GM12878 (cell line): ENCODE results near the gene LIMA1. TPM values are rescaled to one million over a fixed set of nuclear protein-coding genes. Genes with fewer than 3 reads are reported as not detected.

Source experiments
- KLF5 ChIP-seq: fragments of 450-650 bp; IDR thresholded peaks from 2 replicates; pipeline ENCODE4 v1.6.1; 2014; ENCODE audit warnings: mild to moderate bottlenecking; ENCODE audit not compliant: partially characterized antibody
- SKIL ChIP-seq: fragments of 450-650 bp; IDR thresholded peaks from 2 replicates; pipeline ENCODE4 v1.6.1; 2017; ENCODE audit warnings: mild to moderate bottlenecking, low read depth, inconsistent platforms; ENCODE audit not compliant: poor library complexity, severe bottlenecking
- YY1 ChIP-seq: IDR thresholded peaks from 2 replicates; pipeline ENCODE4 v1.6.1; 2011; ENCODE audit warnings: low read depth, mild to moderate bottlenecking, low read length
- ZNF687 ChIP-seq: fragments of 450-650 bp; IDR thresholded peaks from 2 replicates; pipeline ENCODE4 v1.6.1; 2017; ENCODE audit warnings: mild to moderate bottlenecking, moderate library complexity
- microRNA counts: library from miRNA; unstranded; fragments of <30 nt; microRNA quantifications from one replicate; lab custom pipeline; 2016
- microRNA-seq: library from miRNA; unstranded; fragments of <30 nt; microRNA quantifications from one replicate; pipeline ENCODE4, GENCODE V29; 2018
- polyA plus RNA-seq, 11 experiments: library from polyadenylated mRNA; depleted of rRNA in 4 of 11; unstranded in 6 of 11; stranded (reverse) in 5 of 11; fragments of >200 nt; fragmentation: Nextera tagmentation in 4 of 11; fragmentation: Illumina TruSeq in 1 of 11; extraction: Ambion mirVana in 4 of 11; extraction: Trizol in 1 of 11; gene quantifications; 1 replicate in 1 of 11; 2 replicates in 10 of 11; pipeline versions ENCODE4 v1.2.1 to v1.2.3, GENCODE V29; 2011 to 2016; ENCODE audit warnings: inconsistent platforms in 2 of 11, missing spikeins in 2 of 11, low read depth in 1 of 11
- small RNA-seq: library from RNA; depleted of rRNA; stranded (forward); fragments of <200 nt; gene quantifications from one replicate; pipeline ENCODE3, GENCODE V24; 2014
- total RNA-seq, 4 experiments: library from RNA; depleted of rRNA in 3 of 4; stranded (reverse); fragments of >200 nt in 3 of 4; fragmentation: Illumina TruSeq in 1 of 4; extraction: Trizol in 1 of 4; gene quantifications; 2 replicates each; pipeline versions ENCODE4 v1.2.1 to v1.2.3, GENCODE V29; 2013 to 2021

Gene LIMA1
- total and polyA plus RNA-seq, 10 of the 15 experiments (the other 5 are each of a cell fraction or from before 2014, with no cell fraction given): 53.2 to 109 (median 60.8) TPM

GRCh38 chr12:50127546-50127945 lies 155.8 kb downstream of the LIMA1 start (continued):
- no peak for TF ChIP-seq KLF5
- TF ChIP-seq SKIL: no peak
- TF ChIP-seq YY1: no peak
- TF ChIP-seq ZNF687: no peak
- TF ChIP-seq, all 136 proteins: peak for 0

MicroRNAs encoded within 50 kb of the gene (microRNA counts, 767-probe panel; counts per million panel counts)
- 1,346 counts per million, percentile 48 among the panel's probes with 10 or more counts for microRNA hsa-miR-1293 (lab: Ali Mortazavi, UCI)

Small RNAs within 50 kb of the gene (microRNA-seq; reads per million reads assigned to microRNA genes)
- gene MIR1293: 1.7 reads per million

Small RNAs within 50 kb of the gene (small RNA-seq; reads per million reads assigned to genes)
- gene MIR1293 (2.1 reads per million, percentile 62 among the genes with 10 or more reads in this experiment), gene RNU6-1093P (not detected)

Other genes with a start within 250 kb of the LIMA1 start
Only the 7 nearest of the 8 such genes appear.
- gene SMARCD1, start 198.2 kb downstream of the LIMA1 start, total RNA-seq (2014; rRNA removed): 83.2 and 90.4 TPM in 2 replicates
- gene SMARCD1, start 198.2 kb downstream of the LIMA1 start, total RNA-seq (2014; rRNA removed; fragmentation: Illumina TruSeq; extraction: Trizol): 46.6 and 51.7 TPM in 2 replicates
- gene SMARCD1, start 198.2 kb downstream of the LIMA1 start, total RNA-seq (2021): 78.7 and 90.1 TPM in 2 replicates
- 38.7 and 67.2 TPM in 2 replicates for gene SMARCD1, start 198.2 kb downstream of the LIMA1 start, polyA plus RNA-seq (2011; rRNA removed)
- 92.4 and 96.2 TPM in 2 replicates for gene SMARCD1, start 198.2 kb downstream of the LIMA1 start, polyA plus RNA-seq (2014; fragmentation: Illumina TruSeq; extraction: Trizol)
- gene SMARCD1, start 198.2 kb downstream of the LIMA1 start, polyA plus RNA-seq (2014; fragmentation: Nextera tagmentation; extraction: Ambion mirVana): 1 to 10 TPM; 1.4 to 2.9 TPM
- gene SMARCD1, start 198.2 kb downstream of the LIMA1 start, polyA plus RNA-seq (2014; rRNA removed): 66.1 and 97.4 TPM in 2 replicates
- gene SMARCD1, start 198.2 kb downstream of the LIMA1 start, polyA plus RNA-seq (2016; fragmentation: Nextera tagmentation; extraction: Ambion mirVana): 10 to 100 TPM; 12.6 to 13.4 TPM
- gene GPD1, start 179.5 kb downstream of the LIMA1 start, total RNA-seq (2014; rRNA removed): 0.11 and 0.23 TPM in 2 replicates
- gene GPD1, start 179.5 kb downstream of the LIMA1 start, total RNA-seq (2014; rRNA removed; fragmentation: Illumina TruSeq; extraction: Trizol): 0.05 and 0.22 TPM in 2 replicates
- 0.19 and 0.26 TPM in 2 replicates for gene GPD1, start 179.5 kb downstream of the LIMA1 start, total RNA-seq (2021)
- 0.23 and 0.61 TPM in 2 replicates for gene GPD1, start 179.5 kb downstream of the LIMA1 start, polyA plus RNA-seq (2011; rRNA removed)
- gene GPD1, start 179.5 kb downstream of the LIMA1 start, polyA plus RNA-seq (2014; fragmentation: Illumina TruSeq; extraction: Trizol): 0.13 and 0.49 TPM in 2 replicates
- under 1 TPM in 1 of 2 experiments, not detected in 1; 0.04 TPM for gene GPD1, start 179.5 kb downstream of the LIMA1 start, polyA plus RNA-seq (2014; fragmentation: Nextera tagmentation; extraction: Ambion mirVana)
- 0.27 and 0.63 TPM in 2 replicates for gene GPD1, start 179.5 kb downstream of the LIMA1 start, polyA plus RNA-seq (2014; rRNA removed)
- gene GPD1, start 179.5 kb downstream of the LIMA1 start, polyA plus RNA-seq (2016; fragmentation: Nextera tagmentation; extraction: Ambion mirVana): under 1 TPM; 0.30 to 0.48 TPM
- 73.1 and 82.0 TPM in 2 replicates for gene COX14, start 171.3 kb downstream of the LIMA1 start, total RNA-seq (2014; rRNA removed)
- gene COX14, start 171.3 kb downstream of the LIMA1 start, total RNA-seq (2014; rRNA removed; fragmentation: Illumina TruSeq; extraction: Trizol): 44.6 and 45.3 TPM in 2 replicates
- gene COX14, start 171.3 kb downstream of the LIMA1 start, total RNA-seq (2021): 56.1 and 58.0 TPM in 2 replicates
- 97.8 and 140 TPM in 2 replicates for gene COX14, start 171.3 kb downstream of the LIMA1 start, polyA plus RNA-seq (2011; rRNA removed)
- 37.6 and 51.7 TPM in 2 replicates for gene COX14, start 171.3 kb downstream of the LIMA1 start, polyA plus RNA-seq (2014; fragmentation: Illumina TruSeq; extraction: Trizol)
- gene COX14, start 171.3 kb downstream of the LIMA1 start, polyA plus RNA-seq (2014; fragmentation: Nextera tagmentation; extraction: Ambion mirVana): 100 to 1,000 TPM; 323 to 361 TPM
- gene COX14, start 171.3 kb downstream of the LIMA1 start, polyA plus RNA-seq (2014; rRNA removed): 99.8 and 109 TPM in 2 replicates
- 100 to 1,000 TPM; 181 to 187 TPM for gene COX14, start 171.3 kb downstream of the LIMA1 start, polyA plus RNA-seq (2016; fragmentation: Nextera tagmentation; extraction: Ambion mirVana)
- 29.8 and 33.7 TPM in 2 replicates for gene CERS5, start 116.2 kb downstream of the LIMA1 start, total RNA-seq (2014; rRNA removed)
- 20.7 and 25.4 TPM in 2 replicates for gene CERS5, start 116.2 kb downstream of the LIMA1 start, total RNA-seq (2014; rRNA removed; fragmentation: Illumina TruSeq; extraction: Trizol)
- gene CERS5, start 116.2 kb downstream of the LIMA1 start, total RNA-seq (2021): 29.8 and 33.8 TPM in 2 replicates
- 45.7 and 50.1 TPM in 2 replicates for gene CERS5, start 116.2 kb downstream of the LIMA1 start, polyA plus RNA-seq (2011; rRNA removed)
- 26.5 and 36.3 TPM in 2 replicates for gene CERS5, start 116.2 kb downstream of the LIMA1 start, polyA plus RNA-seq (2014; fragmentation: Illumina TruSeq; extraction: Trizol)
- 10 to 100 TPM in 1 of 2 experiments, 1 to 10 TPM in 1; 6.8 to 12.2 TPM for gene CERS5, start 116.2 kb downstream of the LIMA1 start, polyA plus RNA-seq (2014; fragmentation: Nextera tagmentation; extraction: Ambion mirVana)
- gene CERS5, start 116.2 kb downstream of the LIMA1 start, polyA plus RNA-seq (2014; rRNA removed): 29.1 and 35.9 TPM in 2 replicates
- gene CERS5, start 116.2 kb downstream of the LIMA1 start, polyA plus RNA-seq (2016; fragmentation: Nextera tagmentation; extraction: Ambion mirVana): 10 to 100 TPM; 43.8 to 44.4 TPM
- not detected in 2 replicates for gene FAM186A, start 113.1 kb upstream of the LIMA1 start, total RNA-seq (2014; rRNA removed)
- not detected in 2 replicates for gene FAM186A, start 113.1 kb upstream of the LIMA1 start, total RNA-seq (2014; rRNA removed; fragmentation: Illumina TruSeq; extraction: Trizol)
- not detected in 2 replicates for gene FAM186A, start 113.1 kb upstream of the LIMA1 start, total RNA-seq (2021)
- not detected in 2 replicates for gene FAM186A, start 113.1 kb upstream of the LIMA1 start, polyA plus RNA-seq (2011; rRNA removed)
- gene FAM186A, start 113.1 kb upstream of the LIMA1 start, polyA plus RNA-seq (2014; fragmentation: Illumina TruSeq; extraction: Trizol): not detected in 2 replicates
- under 1 TPM; 0.04 to 0.06 TPM for gene FAM186A, start 113.1 kb upstream of the LIMA1 start, polyA plus RNA-seq (2014; fragmentation: Nextera tagmentation; extraction: Ambion mirVana)
- gene FAM186A, start 113.1 kb upstream of the LIMA1 start, polyA plus RNA-seq (2014; rRNA removed): not detected in 2 replicates
- under 1 TPM; 0.11 TPM for gene FAM186A, start 113.1 kb upstream of the LIMA1 start, polyA plus RNA-seq (2016; fragmentation: Nextera tagmentation; extraction: Ambion mirVana)
- gene LARP4, start 117.4 kb upstream of the LIMA1 start, total RNA-seq (2014; rRNA removed): 28.3 and 29.9 TPM in 2 replicates
- gene LARP4, start 117.4 kb upstream of the LIMA1 start, total RNA-seq (2014; rRNA removed; fragmentation: Illumina TruSeq; extraction: Trizol): 40.4 and 41.2 TPM in 2 replicates
- gene LARP4, start 117.4 kb upstream of the LIMA1 start, total RNA-seq (2021): 55.8 and 56.2 TPM in 2 replicates
- gene LARP4, start 117.4 kb upstream of the LIMA1 start, polyA plus RNA-seq (2011; rRNA removed): 29.9 and 38.5 TPM in 2 replicates
- gene LARP4, start 117.4 kb upstream of the LIMA1 start, polyA plus RNA-seq (2014; fragmentation: Illumina TruSeq; extraction: Trizol): 51.2 and 52.0 TPM in 2 replicates
- 10 to 100 TPM; 24.1 to 26.6 TPM for gene LARP4, start 117.4 kb upstream of the LIMA1 start, polyA plus RNA-seq (2014; fragmentation: Nextera tagmentation; extraction: Ambion mirVana)
- 25.0 and 26.5 TPM in 2 replicates for gene LARP4, start 117.4 kb upstream of the LIMA1 start, polyA plus RNA-seq (2014; rRNA removed)
- gene LARP4, start 117.4 kb upstream of the LIMA1 start, polyA plus RNA-seq (2016; fragmentation: Nextera tagmentation; extraction: Ambion mirVana): 10 to 100 TPM; 65.4 to 72.6 TPM
- gene DIP2B, start 221.5 kb upstream of the LIMA1 start, total RNA-seq (2014; rRNA removed): 18.2 and 19.1 TPM in 2 replicates
- 22.2 and 22.3 TPM in 2 replicates for gene DIP2B, start 221.5 kb upstream of the LIMA1 start, total RNA-seq (2014; rRNA removed; fragmentation: Illumina TruSeq; extraction: Trizol)
- 28.5 and 30.0 TPM in 2 replicates for gene DIP2B, start 221.5 kb upstream of the LIMA1 start, total RNA-seq (2021)
- 20.7 and 22.2 TPM in 2 replicates for gene DIP2B, start 221.5 kb upstream of the LIMA1 start, polyA plus RNA-seq (2011; rRNA removed)
- 24.4 and 27.1 TPM in 2 replicates for gene DIP2B, start 221.5 kb upstream of the LIMA1 start, polyA plus RNA-seq (2014; fragmentation: Illumina TruSeq; extraction: Trizol)
- 1 to 10 TPM; 4.5 to 4.6 TPM for gene DIP2B, start 221.5 kb upstream of the LIMA1 start, polyA plus RNA-seq (2014; fragmentation: Nextera tagmentation; extraction: Ambion mirVana)
- 16.5 and 18.3 TPM in 2 replicates for gene DIP2B, start 221.5 kb upstream of the LIMA1 start, polyA plus RNA-seq (2014; rRNA removed)
- gene DIP2B, start 221.5 kb upstream of the LIMA1 start, polyA plus RNA-seq (2016; fragmentation: Nextera tagmentation; extraction: Ambion mirVana): 10 to 100 TPM; 14.3 to 19.0 TPM